K562 (cell line): Measurements from ENCODE around the gene THOC1. TPM values are rescaled to one million over a fixed set of nuclear protein-coding genes. Genes with fewer than 3 reads are reported as not detected.

Experiments used
- BACH1 ChIP-seq: fragments of 200-800 bp; sonication (Bioruptor generic); IDR thresholded peaks from 2 replicates; pipeline ENCODE4 v1.6.1; 2016; ENCODE audit warnings: missing genetic modification characterization, missing compliant biosample characterization
- BRCA1 ChIP-seq, 2 experiments: fragments of 450-650 bp in 1 of 2; sonication (generic) in 1 of 2; formaldehyde crosslinking in 1 of 2; IDR thresholded peaks; 2 replicates each; pipeline versions ENCODE4 v1.5.0 to v1.6.1; 2017 to 2020; ENCODE audit warnings: mild to moderate bottlenecking in 1 of 2, missing genetic modification reagents in 1 of 2
- CEBPZ ChIP-seq: fragments of 150-350 bp; IDR thresholded peaks from 2 replicates; pipeline ENCODE4 v1.6.1; 2014; ENCODE audit warnings: low read depth, mild to moderate bottlenecking, low read length, borderline replicate concordance
- CHD4 ChIP-seq: fragments of 200-600 bp; sonication (generic); IDR thresholded peaks from 3 replicates; pipeline ENCODE4 v1.6.1; 2012; ENCODE audit warnings: low read depth, mild to moderate bottlenecking, mixed read lengths, low read length, inconsistent platforms; ENCODE audit not compliant: insufficient read depth, insufficient replicate concordance, poor library complexity, severe bottlenecking
- EZH2 ChIP-seq: IDR thresholded peaks from 2 replicates; pipeline ENCODE4 v1.6.1; 2012; ENCODE audit warnings: low read depth, mild to moderate bottlenecking, inconsistent platforms, low read length, borderline replicate concordance
- HDAC6 ChIP-seq: IDR thresholded peaks from 2 replicates; pipeline ENCODE4 v1.6.1; 2012; ENCODE audit warnings: low read depth, mild to moderate bottlenecking, control low read depth, inconsistent platforms, low read length, moderate library complexity
- MITF ChIP-seq: IDR thresholded peaks from 2 replicates; pipeline ENCODE4 v1.6.1; 2014; ENCODE audit warnings: antibody characterized with exemption
- MYC ChIP-seq, 2 experiments: fragments of 250-450 bp in 1 of 2; sonication (Bioruptor Pico) in 1 of 2; IDR thresholded peaks; 2 replicates each; pipeline versions ENCODE4 v1.5.1 to v1.6.1; 2012 to 2021; ENCODE audit warnings: low read depth in 2 of 2, borderline replicate concordance in 1 of 2, improper control_type of control experiment in 1 of 2, low read length in 1 of 2, mild to moderate bottlenecking in 1 of 2, moderate library complexity in 1 of 2
- NKRF ChIP-seq: fragments of 450-650 bp; IDR thresholded peaks from 2 replicates; pipeline ENCODE4 v1.6.1; 2016; ENCODE audit warnings: borderline replicate concordance
- PKNOX1 ChIP-seq: fragments of 450-650 bp; IDR thresholded peaks from 2 replicates; pipeline ENCODE4 v1.6.1; 2016
- POLR2B ChIP-seq: fragments of 450-650 bp; IDR thresholded peaks from 2 replicates; pipeline ENCODE4 v1.6.1; 2018; ENCODE audit warnings: low read depth; ENCODE audit not compliant: partially characterized antibody
- RFX7 ChIP-seq: fragments of 250-450 bp; sonication (Bioruptor Pico); IDR thresholded peaks from 2 replicates; pipeline ENCODE4 v1.5.1; 2021; ENCODE audit warnings: mild to moderate bottlenecking
- SRSF1 ChIP-seq: fragments of 200-400 bp; formaldehyde crosslinking; IDR thresholded peaks from 2 replicates; pipeline ENCODE4 v1.6.1; 2017; ENCODE audit warnings: mild to moderate bottlenecking, low read depth, low read length, moderate library complexity
- STAG1 ChIP-seq: sonication (generic); formaldehyde crosslinking; IDR thresholded peaks from 2 replicates; pipeline ENCODE4 v1.5.0; 2020; ENCODE audit warnings: missing genetic modification reagents, borderline replicate concordance
- ZBTB17 ChIP-seq: fragments of 450-650 bp; formaldehyde crosslinking; IDR thresholded peaks from 2 replicates; pipeline ENCODE4 v1.4.0; 2020; ENCODE audit warnings: mild to moderate bottlenecking
- ZNF324 ChIP-seq: fragments of 250-450 bp; sonication (Bioruptor Pico); IDR thresholded peaks from 2 replicates; pipeline ENCODE4 v1.4.0; 2020; ENCODE audit warnings: mild to moderate bottlenecking
- polyA plus RNA-seq, 8 experiments: library from polyadenylated mRNA; depleted of rRNA in 4 of 8; stranded (reverse) in 5 of 8; unstranded in 3 of 8; fragments of >200 nt; fragmentation: Nextera tagmentation in 2 of 8; fragmentation: Illumina TruSeq in 1 of 8; extraction: Ambion mirVana in 2 of 8; extraction: Trizol in 1 of 8; gene quantifications; 2 replicates each; pipeline versions ENCODE4 v1.2.1 to v1.2.3, GENCODE V29; 2011 to 2014; ENCODE audit warnings: inconsistent platforms in 1 of 8, missing spikeins in 1 of 8
- total RNA-seq, 7 experiments: library from RNA; depleted of rRNA in 6 of 7; stranded (reverse); fragments of >200 nt in 6 of 7; fragmentation: Illumina TruSeq in 2 of 7; extraction: Trizol in 2 of 7; gene quantifications; 2 replicates each; pipeline versions ENCODE4 v1.2.1 to v1.2.3, GENCODE V29; 2011 to 2021; ENCODE audit warnings: low replicate concordance in 1 of 7

Gene THOC1
- total and polyA plus RNA-seq, 9 of the 15 experiments (the other 6 are each of a cell fraction or from before 2014, with no cell fraction given) = 71.1 to 143 (median 107) TPM

- TF ChIP-seq MITF (no peak), NKRF (peak; percentile 93), ZNF324 (CRISPR knock-in tag) (no peak), RFX7 (CRISPR knock-in tag) (0 out of 2 replicates have a peak, but pooled peaks have one; percentile 13), POLR2B (peak; percentile 94), SRSF1 (no peak), PKNOX1 (peak; percentile 21; the same call in 1 of the 2 replicates), STAG1 (CRISPR knock-in tag) (peak; percentile 50), BACH1 (tag) (peak; percentile 82), BRCA1 (IDR thresholded peaks at IDR 0.05) (no peak), BRCA1 (CRISPR knock-in tag; IDR thresholded peaks at IDR 0.05) (peak; percentile 98), CHD4 (no peak), CEBPZ (no peak), MYC (IDR thresholded peaks at IDR 0.05; ENCODE audit: low read depth, low read length) (peak; percentile 97), MYC (CRISPR knock-in tag; IDR thresholded peaks at IDR 0.05; ENCODE audit: borderline replicate concordance, low read depth) (peak; percentile 96), EZH2 (no peak), ZBTB17 (CRISPR knock-in tag) (peak; percentile 84), HDAC6 (no peak)
These were observed at the start of gene THOC1 (continued) for GRCh38 chr18:267688-268552.
